ENCODE data around the gene DYNAP. TPM values are rescaled to one million over a fixed set of nuclear protein-coding genes. Genes with fewer than 3 reads are reported as not detected.
A peak's percentile ranks its signal among the peaks of the same experiment; 100 is the strongest.

Gene DYNAP
- polyA plus RNA-seq (ENCODE audit: insufficient read length in 3 of 3) = not detected
- long read RNA-seq, donor 1 = 0 reads
- long read RNA-seq, donor 2 = 0 reads
- long read RNA-seq, donor 3 = 0 reads
- long read RNA-seq, donor 4 = 0 reads
- long read RNA-seq, donor 5 = 0 reads
- long read RNA-seq, donor 6 = 0 reads
- long read RNA-seq, donor 7 = 0 reads
- long read RNA-seq, donor 8 = 0 reads
- long read RNA-seq, donor 9 = 0 reads
- long read RNA-seq, donor 10 = 0 reads
- long read RNA-seq, donor 11 = 0 reads
- long read RNA-seq, donor 12 = 0 reads
- long read RNA-seq, donor 13 = 0 reads
- long read RNA-seq, donor 14 = 0 reads
- long read RNA-seq, donor 15 = 0 reads
- long read RNA-seq, donor 16 = 0 reads

- no peak for DNase-seq (ENCODE audit: extremely low read depth in 1 of 11, low read depth in 9 of 11, low spot score in 4 of 11)
These were observed at the start of gene DYNAP for GRCh38 chr18:54590945-54591344. Gene DYNAP (plus strand): TSS chr18:54591245. CDS start chr18:54591283, 38 bp downstream.

- DNase-seq (ENCODE audit: extremely low read depth in 1 of 11, low read depth in 9 of 11, low spot score in 4 of 11) = no peak
These were observed 39.5 kb upstream of the DYNAP start for GRCh38 chr18:54551590-54551989.

- no peak for DNase-seq (ENCODE audit: extremely low read depth in 1 of 11, low read depth in 9 of 11, low spot score in 4 of 11)
These were observed 35.8 kb upstream of the DYNAP start for GRCh38 chr18:54555286-54555685.

GRCh38 chr18:54555996-54556395, 35.0 kb upstream of the DYNAP start:
- DNase-seq (ENCODE audit: extremely low read depth in 1 of 11, low read depth in 9 of 11, low spot score in 4 of 11) = no peak

GRCh38 chr18:54557958-54558357, 33.1 kb upstream of the DYNAP start:
- no peak for DNase-seq (ENCODE audit: extremely low read depth in 1 of 11, low read depth in 9 of 11, low spot score in 4 of 11)

GRCh38 chr18:54558609-54559585, 32.1 kb upstream of the DYNAP start:
- peak in 3 of 11 donors; percentile 4 to 16 (median 8) for DNase-seq (ENCODE audit: extremely low read depth in 1 of 11, low read depth in 9 of 11, low spot score in 4 of 11)

GRCh38 chr18:54561706-54562267, 29.3 kb upstream of the DYNAP start:
- peak in 3 of 11 donors; percentile 8 to 11 (median 8) for DNase-seq (ENCODE audit: extremely low read depth in 1 of 11, low read depth in 9 of 11, low spot score in 4 of 11)

- no peak for DNase-seq (ENCODE audit: extremely low read depth in 1 of 11, low read depth in 9 of 11, low spot score in 4 of 11)
These were observed 10.8 kb upstream of the DYNAP start for GRCh38 chr18:54580202-54580729.

GRCh38 chr18:54584065-54584464, 7.0 kb upstream of the DYNAP start:
- DNase-seq (ENCODE audit: extremely low read depth in 1 of 11, low read depth in 9 of 11, low spot score in 4 of 11) = no peak

- DNase-seq (ENCODE audit: extremely low read depth in 1 of 11, low read depth in 9 of 11, low spot score in 4 of 11) = no peak
These were observed 5.3 kb upstream of the DYNAP start for GRCh38 chr18:54585743-54586142.

GRCh38 chr18:54604211-54604610, 13.2 kb downstream of the DYNAP start:
- DNase-seq (ENCODE audit: extremely low read depth in 1 of 11, low read depth in 9 of 11, low spot score in 4 of 11) = no peak

GRCh38 chr18:54606835-54607212, 15.8 kb downstream of the DYNAP start:
- DNase-seq (ENCODE audit: extremely low read depth in 1 of 11, low read depth in 9 of 11, low spot score in 4 of 11) = peak in 1 of 11 donors; percentile 8

- DNase-seq (ENCODE audit: extremely low read depth in 1 of 11, low read depth in 9 of 11, low spot score in 4 of 11) = peak; percentile 9 to 61 (median 35)
These were observed 16.4 kb downstream of the DYNAP start for GRCh38 chr18:54607213-54608027.

- peak in 4 of 11 donors; percentile 1 to 17 (median 2) for DNase-seq (ENCODE audit: extremely low read depth in 1 of 11, low read depth in 9 of 11, low spot score in 4 of 11)
These were observed 17.1 kb downstream of the DYNAP start for GRCh38 chr18:54608028-54608642.

- no peak for DNase-seq (ENCODE audit: extremely low read depth in 1 of 11, low read depth in 9 of 11, low spot score in 4 of 11)
These were observed 20.8 kb downstream of the DYNAP start for GRCh38 chr18:54611816-54612215.

GRCh38 chr18:54612237-54612636, 21.2 kb downstream of the DYNAP start:
- DNase-seq (ENCODE audit: extremely low read depth in 1 of 11, low read depth in 9 of 11, low spot score in 4 of 11) = no peak

GRCh38 chr18:54613174-54613573, 22.1 kb downstream of the DYNAP start:
- no peak for DNase-seq (ENCODE audit: extremely low read depth in 1 of 11, low read depth in 9 of 11, low spot score in 4 of 11)

GRCh38 chr18:54616220-54616848, 25.3 kb downstream of the DYNAP start:
- no peak for DNase-seq (ENCODE audit: extremely low read depth in 1 of 11, low read depth in 9 of 11, low spot score in 4 of 11)
